Astrocyte (in vitro differentiated cells and primary cell): ENCODE data around the gene CDK2. TPM values are rescaled to one million over a fixed set of nuclear protein-coding genes. Genes with fewer than 3 reads are reported as not detected.

Experiments
- DNase-seq: peaks from one replicate; pipeline ENCODE4 v3.0.0-alpha.2; 2010; ENCODE audit warnings: low read depth
- FAIRE-seq: peaks from 2 replicates; lab custom pipeline; 2011; peaks lifted over from hg19 to GRCh38; lab: Jason Lieb, UNC
- H2AFZ ChIP-seq: 2 replicates; pipeline ENCODE4 v1.6.0; 2012; ENCODE audit warnings: low read depth, low read length, inconsistent platforms
- H3K27ac ChIP-seq: 2 replicates; pipeline ENCODE4 v1.5.1; 2011; ENCODE audit warnings: low read depth, low read length, inconsistent platforms
- H3K27me3 ChIP-seq: 2 replicates; pipeline ENCODE4 v1.6.0; 2011; ENCODE audit warnings: low read length, inconsistent platforms; ENCODE audit not compliant: insufficient read depth
- H3K36me3 ChIP-seq: 2 replicates; pipeline ENCODE4 v1.5.1; 2011; ENCODE audit warnings: low read length, inconsistent platforms; ENCODE audit not compliant: insufficient read depth
- H3K4me1 ChIP-seq: 2 replicates; pipeline ENCODE4 v1.5.1; 2011; ENCODE audit warnings: low read length, inconsistent platforms; ENCODE audit not compliant: insufficient read depth
- H3K4me2 ChIP-seq: 2 replicates; pipeline ENCODE4 v1.6.0; 2012; ENCODE audit warnings: low read length, inconsistent platforms
- H3K4me3 ChIP-seq: 2 replicates; pipeline ENCODE4 v1.5.1; 2011; ENCODE audit warnings: low read depth, mild to moderate bottlenecking, low read length, inconsistent platforms; ENCODE audit not compliant: insufficient read depth
- H3K79me2 ChIP-seq: 2 replicates; pipeline ENCODE4 v1.6.0; 2012; ENCODE audit warnings: mild to moderate bottlenecking, low read length, inconsistent platforms; ENCODE audit not compliant: insufficient read depth
- H3K9ac ChIP-seq: 2 replicates; pipeline ENCODE4 v1.6.0; 2012; ENCODE audit warnings: mild to moderate bottlenecking, low read length, inconsistent platforms
- H3K9me3 ChIP-seq: 2 replicates; pipeline ENCODE4 v1.5.1; 2012; ENCODE audit warnings: low read depth, mild to moderate bottlenecking, low read length, inconsistent platforms; ENCODE audit not compliant: insufficient read depth
- H4K20me1 ChIP-seq: 2 replicates; pipeline ENCODE4 v1.6.0; 2012; ENCODE audit warnings: low read length, inconsistent platforms; ENCODE audit not compliant: insufficient read depth
- H3K27ac Mint-ChIP-seq: one replicate; pipeline ENCODE4 v1.8.0; 2021; ENCODE audit warnings: mild to moderate bottlenecking, mixed read lengths; ENCODE audit not compliant: unreplicated experiment
- H3K27me3 Mint-ChIP-seq: one replicate; pipeline ENCODE4 v1.8.0; 2021; ENCODE audit warnings: low read depth, mixed read lengths; ENCODE audit not compliant: unreplicated experiment
- H3K36me3 Mint-ChIP-seq: one replicate; pipeline ENCODE4 v1.8.0; 2021; ENCODE audit warnings: low read depth, mixed read lengths; ENCODE audit not compliant: unreplicated experiment
- H3K4me1 Mint-ChIP-seq: one replicate; pipeline ENCODE4 v1.8.0; 2021; ENCODE audit warnings: low read depth, mixed read lengths; ENCODE audit not compliant: unreplicated experiment
- H3K4me3 Mint-ChIP-seq: one replicate; pipeline ENCODE4 v1.8.0; 2021; ENCODE audit warnings: mild to moderate bottlenecking, moderate library complexity, mixed read lengths; ENCODE audit not compliant: unreplicated experiment
- H3K9me3 Mint-ChIP-seq: one replicate; pipeline ENCODE4 v1.8.0; 2021; ENCODE audit warnings: mild to moderate bottlenecking, mixed read lengths; ENCODE audit not compliant: unreplicated experiment
- EZH2 ChIP-seq: IDR thresholded peaks from 2 replicates; pipeline ENCODE4 v1.6.1; 2012; ENCODE audit warnings: mild to moderate bottlenecking, low read length, inconsistent platforms; ENCODE audit not compliant: insufficient read depth
- total RNA-seq: library from RNA; stranded (reverse); gene quantifications from 2 replicates; pipeline ENCODE4 v1.2.1, GENCODE V29; 2021
- TF ChIP-seq, protein P1 (sequence below): IDR thresholded peaks from 2 replicates; pipeline ENCODE4 v1.5.1; 2011; ENCODE audit warnings: low read depth, mild to moderate bottlenecking, inconsistent platforms, low read length, moderate library complexity; ENCODE audit not compliant: insufficient read depth

The CDK2 gene
- total RNA-seq, 1 donor from 2014 or later: 44.3 TPM

- peaks cover 3% of the 10 kb centered on the region for H3K27me3 Mint-ChIP-seq
- H3K36me3 Mint-ChIP-seq: peaks cover 12% of the 10 kb centered on the region
- H3K4me3 Mint-ChIP-seq: peak overlapping the region; percentile 60
These were observed 9.3 kb upstream of the CDK2 start for GRCh38 chr12:55957106-55957859.

DNA sequence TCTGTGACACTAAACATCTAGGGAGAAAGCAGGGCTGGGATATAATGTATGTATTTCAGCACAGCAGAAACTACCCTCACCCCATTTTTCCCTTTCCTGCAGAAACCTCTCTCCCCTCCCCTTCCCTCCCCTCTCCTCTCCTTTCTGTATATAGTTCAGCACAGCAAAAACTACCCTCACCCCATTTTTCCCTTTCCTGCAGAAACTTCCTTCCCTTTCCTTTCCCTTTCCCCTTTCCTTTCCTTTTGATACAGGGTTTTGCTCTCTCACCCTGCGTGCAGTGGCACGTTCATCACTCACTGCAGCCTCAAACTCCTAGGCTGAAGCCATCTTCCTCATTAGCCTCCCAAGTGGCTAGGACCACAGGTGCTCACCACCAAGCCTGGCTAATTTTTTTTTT, 2.9 kb upstream of the CDK2 start:
- TF ChIP-seq EZH2: no peak
- TF ChIP-seq, protein P1, sequence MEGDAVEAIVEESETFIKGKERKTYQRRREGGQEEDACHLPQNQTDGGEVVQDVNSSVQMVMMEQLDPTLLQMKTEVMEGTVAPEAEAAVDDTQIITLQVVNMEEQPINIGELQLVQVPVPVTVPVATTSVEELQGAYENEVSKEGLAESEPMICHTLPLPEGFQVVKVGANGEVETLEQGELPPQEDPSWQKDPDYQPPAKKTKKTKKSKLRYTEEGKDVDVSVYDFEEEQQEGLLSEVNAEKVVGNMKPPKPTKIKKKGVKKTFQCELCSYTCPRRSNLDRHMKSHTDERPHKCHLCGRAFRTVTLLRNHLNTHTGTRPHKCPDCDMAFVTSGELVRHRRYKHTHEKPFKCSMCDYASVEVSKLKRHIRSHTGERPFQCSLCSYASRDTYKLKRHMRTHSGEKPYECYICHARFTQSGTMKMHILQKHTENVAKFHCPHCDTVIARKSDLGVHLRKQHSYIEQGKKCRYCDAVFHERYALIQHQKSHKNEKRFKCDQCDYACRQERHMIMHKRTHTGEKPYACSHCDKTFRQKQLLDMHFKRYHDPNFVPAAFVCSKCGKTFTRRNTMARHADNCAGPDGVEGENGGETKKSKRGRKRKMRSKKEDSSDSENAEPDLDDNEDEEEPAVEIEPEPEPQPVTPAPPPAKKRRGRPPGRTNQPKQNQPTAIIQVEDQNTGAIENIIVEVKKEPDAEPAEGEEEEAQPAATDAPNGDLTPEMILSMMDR: no peak
- Histone ChIP-seq H3K27me3 (no peaks in the 10 kb centered on the region), H4K20me1 (no peaks in the 10 kb centered on the region), H3K4me3 (no peak overlapping the region), H3K36me3 (no peaks in the 10 kb centered on the region), H3K27ac (no peak overlapping the region), H2AFZ (no peak overlapping the region), H3K79me2 (peaks cover 21% of the 10 kb centered on the region), H3K4me2 (no peak overlapping the region), H3K9me3 (no peaks in the 10 kb centered on the region), H3K4me1 (peaks cover 15% of the 10 kb centered on the region), H3K9ac (no peak overlapping the region)
- DNase-seq (no peak), FAIRE-seq (no peak)
- Mint-ChIP-seq H3K4me1 (peaks cover 6% of the 10 kb centered on the region), H3K36me3 (no peaks in the 10 kb centered on the region), H3K27me3 (no peaks in the 10 kb centered on the region), H3K27ac (no peak overlapping the region), H3K9me3 (no peaks in the 10 kb centered on the region), H3K4me3 (no peak overlapping the region)

More at GRCh38 chr12:55957106-55957859, 9.3 kb upstream of the CDK2 start:
- Histone ChIP-seq H3K4me3 (no peak overlapping the region), H3K9me3 (no peaks in the 10 kb centered on the region), H3K9ac (no peak overlapping the region), H3K27me3 (no peaks in the 10 kb centered on the region), H3K79me2 (no peaks in the 10 kb centered on the region), H4K20me1 (no peaks in the 10 kb centered on the region), H3K4me2 (no peak overlapping the region), H3K36me3 (peaks cover 3% of the 10 kb centered on the region), H2AFZ (no peak overlapping the region), H3K27ac (no peak overlapping the region), H3K4me1 (peaks cover 9% of the 10 kb centered on the region)
- TF ChIP-seq, protein P1: no peak
- no peak for TF ChIP-seq EZH2
- Mint-ChIP-seq H3K9me3 (peaks cover 2% of the 10 kb centered on the region), H3K27ac (no peak overlapping the region), H3K4me1 (peaks cover 8% of the 10 kb centered on the region)
- FAIRE-seq (no peak), DNase-seq (no peak)

- Mint-ChIP-seq H3K4me3 (peak overlapping the region; percentile 4), H3K9me3 (no peaks in the 10 kb centered on the region), H3K27me3 (no peaks in the 10 kb centered on the region), H3K4me1 (peaks cover 6% of the 10 kb centered on the region), H3K36me3 (no peaks in the 10 kb centered on the region), H3K27ac (no peak overlapping the region)
- Histone ChIP-seq H2AFZ (no peak overlapping the region), H3K27me3 (no peaks in the 10 kb centered on the region), H3K79me2 (peaks cover 23% of the 10 kb centered on the region), H3K9me3 (no peaks in the 10 kb centered on the region), H3K27ac (no peak overlapping the region), H3K9ac (no peak overlapping the region), H3K4me1 (peaks cover 15% of the 10 kb centered on the region), H3K36me3 (no peaks in the 10 kb centered on the region), H3K4me2 (no peak overlapping the region), H3K4me3 (no peak overlapping the region), H4K20me1 (no peaks in the 10 kb centered on the region)
- no peak for TF ChIP-seq EZH2
- TF ChIP-seq, protein P1: no peak
- DNase-seq (no peak), FAIRE-seq (no peak)
These were observed 1.4 kb upstream of the CDK2 start for GRCh38 chr12:55965240-55965639.
